Peyer's patch (tissue), 4 donors: Measurements from ENCODE around the gene TRIM9. TPM values are rescaled to one million over a fixed set of nuclear protein-coding genes. Genes with fewer than 3 reads are reported as not detected.

ENCODE experiments used
- DNase-seq, 3 donors: peaks; one replicate each; pipeline ENCODE4 v3.0.0-alpha.2; 2017 to 2019
- H3K27ac ChIP-seq, 4 donors: fragments of 200-600 bp; sonication (generic); one replicate each; pipeline ENCODE4 v1.5.1; 2016 to 2019
- H3K27me3 ChIP-seq, 2 donors: fragments of 200-600 bp; sonication (generic); one replicate each; pipeline ENCODE4 v1.5.1; 2019
- H3K36me3 ChIP-seq, 3 donors: fragments of 200-600 bp; sonication (generic); one replicate each; pipeline ENCODE4 v1.5.1; 2016 to 2019
- H3K4me1 ChIP-seq, 4 donors: fragments of 200-600 bp; sonication (generic); one replicate each; pipeline ENCODE4 v1.5.1; 2016 to 2019
- H3K4me3 ChIP-seq, 4 donors: fragments of 200-600 bp; sonication (generic); 1 replicate in 3 of 4; 2 replicates in 1 of 4; pipeline ENCODE4 v1.5.1; 2016 to 2019; ENCODE audit warnings: mild to moderate bottlenecking in 1 of 4
- H3K9me3 ChIP-seq, 4 donors: fragments of 200-600 bp; sonication (generic); one replicate each; pipeline ENCODE4 v1.5.1; 2016 to 2019; ENCODE audit warnings: mild to moderate bottlenecking in 1 of 4
- POLR2A ChIP-seq, 2 donors: fragments of 450-650 bp; IDR thresholded peaks; one replicate each; pipeline ENCODE4 v1.5.1; 2017; ENCODE audit warnings: antibody characterized with exemption in 2 of 2, mild to moderate bottlenecking in 2 of 2, moderate library complexity in 2 of 2
- total RNA-seq, 4 donors: library from RNA; depleted of rRNA; stranded (reverse); fragments of >200 nt; gene quantifications; one replicate each; pipeline ENCODE4 v1.1.0, GENCODE V29; 2016
- TF ChIP-seq, protein P1 (sequence below), 6 experiments: fragments of 450-650 bp in 4 of 6; fragments of 200-600 bp in 2 of 6; sonication (generic) in 1 of 6; IDR thresholded peaks; one replicate each; pipeline ENCODE4 v1.5.1; 2017 to 2019; ENCODE audit warnings: antibody characterized with exemption in 6 of 6, mild to moderate bottlenecking in 3 of 6, moderate library complexity in 1 of 6

Gene TRIM9
- total RNA-seq, 4 donors from 2014 or later = 0.35 to 5.0 (median 2.2) TPM

DNA sequence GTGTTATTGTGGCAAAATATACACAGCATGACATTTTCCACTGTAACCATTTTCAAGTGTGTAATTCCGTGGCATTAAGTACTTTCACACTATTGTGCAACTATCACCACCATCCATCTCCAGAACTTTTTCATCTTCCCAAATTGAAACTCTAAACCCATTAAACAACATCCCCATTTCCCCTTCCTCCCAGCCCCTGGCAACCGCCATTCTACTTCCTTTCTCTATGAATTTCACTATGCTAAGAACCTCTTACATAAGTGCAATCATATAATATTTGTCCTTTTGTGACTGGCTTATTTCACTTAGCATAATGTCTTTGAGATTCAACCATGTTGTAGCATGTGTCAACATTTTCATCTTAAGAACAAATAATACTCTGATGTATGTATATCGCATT, 82.8 kb downstream of the TRIM9 start:
- no peak overlapping the region for H3K4me3 ChIP-seq

DNA sequence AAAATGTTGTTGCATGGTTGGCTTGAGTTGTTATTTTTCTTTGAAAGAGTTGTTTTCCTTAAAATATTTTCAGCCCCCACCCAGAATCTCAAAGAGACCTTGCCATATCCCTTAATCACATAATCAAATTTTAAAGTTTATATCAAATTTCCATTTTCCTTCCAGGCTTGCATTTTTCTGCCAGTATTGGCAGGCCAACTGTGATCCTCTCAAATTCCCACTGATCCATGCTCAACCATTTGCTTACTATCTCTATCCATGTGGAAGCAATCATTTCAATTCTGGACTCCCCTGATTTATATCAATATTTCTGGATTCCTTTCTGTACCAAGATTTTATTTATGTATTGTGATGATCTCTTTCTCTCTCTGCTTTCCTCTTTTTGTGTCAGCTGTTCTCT, 86.5 kb downstream of the TRIM9 start:
- Histone ChIP-seq H3K36me3 (no peaks in the 10 kb centered on the region), H3K27ac (no peak overlapping the region), H3K4me3 (no peak overlapping the region), H3K9me3 (no peaks in the 10 kb centered on the region), H3K4me1 (no peaks in the 10 kb centered on the region), H3K27me3 (no peaks in the 10 kb centered on the region)
- DNase-seq = no peak
- TF ChIP-seq POLR2A (IDR thresholded peaks at IDR 0.05) = no peak
- TF ChIP-seq, protein P1, sequence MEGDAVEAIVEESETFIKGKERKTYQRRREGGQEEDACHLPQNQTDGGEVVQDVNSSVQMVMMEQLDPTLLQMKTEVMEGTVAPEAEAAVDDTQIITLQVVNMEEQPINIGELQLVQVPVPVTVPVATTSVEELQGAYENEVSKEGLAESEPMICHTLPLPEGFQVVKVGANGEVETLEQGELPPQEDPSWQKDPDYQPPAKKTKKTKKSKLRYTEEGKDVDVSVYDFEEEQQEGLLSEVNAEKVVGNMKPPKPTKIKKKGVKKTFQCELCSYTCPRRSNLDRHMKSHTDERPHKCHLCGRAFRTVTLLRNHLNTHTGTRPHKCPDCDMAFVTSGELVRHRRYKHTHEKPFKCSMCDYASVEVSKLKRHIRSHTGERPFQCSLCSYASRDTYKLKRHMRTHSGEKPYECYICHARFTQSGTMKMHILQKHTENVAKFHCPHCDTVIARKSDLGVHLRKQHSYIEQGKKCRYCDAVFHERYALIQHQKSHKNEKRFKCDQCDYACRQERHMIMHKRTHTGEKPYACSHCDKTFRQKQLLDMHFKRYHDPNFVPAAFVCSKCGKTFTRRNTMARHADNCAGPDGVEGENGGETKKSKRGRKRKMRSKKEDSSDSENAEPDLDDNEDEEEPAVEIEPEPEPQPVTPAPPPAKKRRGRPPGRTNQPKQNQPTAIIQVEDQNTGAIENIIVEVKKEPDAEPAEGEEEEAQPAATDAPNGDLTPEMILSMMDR (IDR thresholded peaks at IDR 0.05) = no peak

More for the DNA sequence above, 82.8 kb downstream of the TRIM9 start:
- no peak for TF ChIP-seq POLR2A (IDR thresholded peaks at IDR 0.05)
- no peak for DNase-seq
- Histone ChIP-seq H3K9me3 (no peaks in the 10 kb centered on the region), H3K4me1 (no peaks in the 10 kb centered on the region), H3K36me3 (no peaks in the 10 kb centered on the region), H3K27me3 (no peaks in the 10 kb centered on the region), H3K27ac (no peak overlapping the region)

DNA sequence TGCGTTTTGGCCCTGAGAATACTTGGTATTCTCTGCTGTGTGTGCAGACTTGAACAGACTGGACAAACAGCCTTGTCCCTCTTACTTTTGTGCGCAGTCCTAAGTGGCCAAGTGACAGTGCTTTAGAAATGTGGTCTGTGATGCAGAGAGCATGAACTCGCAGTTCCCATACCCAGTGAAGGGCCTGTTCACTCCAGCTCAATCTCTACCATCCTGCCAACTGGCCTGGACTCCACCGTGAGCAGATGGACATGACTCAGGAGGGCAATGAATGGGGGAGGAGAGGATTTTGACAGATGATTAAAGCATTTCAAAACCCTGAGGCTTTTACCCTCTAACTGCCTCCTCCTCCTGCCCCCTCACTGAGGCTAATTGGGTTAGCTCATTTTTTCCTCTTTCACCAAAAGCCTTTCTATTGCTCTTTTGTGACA, 88.1 kb downstream of the TRIM9 start:
- Histone ChIP-seq H3K36me3 (no peaks in the 10 kb centered on the region), H3K27me3 (no peaks in the 10 kb centered on the region), H3K27ac (no peak overlapping the region), H3K9me3 (no peaks in the 10 kb centered on the region), H3K4me1 (no peaks in the 10 kb centered on the region), H3K4me3 (no peak overlapping the region)
- TF ChIP-seq, protein P1 (IDR thresholded peaks at IDR 0.05) = no peak
- no peak for TF ChIP-seq POLR2A (IDR thresholded peaks at IDR 0.05)
- DNase-seq = no peak

DNA sequence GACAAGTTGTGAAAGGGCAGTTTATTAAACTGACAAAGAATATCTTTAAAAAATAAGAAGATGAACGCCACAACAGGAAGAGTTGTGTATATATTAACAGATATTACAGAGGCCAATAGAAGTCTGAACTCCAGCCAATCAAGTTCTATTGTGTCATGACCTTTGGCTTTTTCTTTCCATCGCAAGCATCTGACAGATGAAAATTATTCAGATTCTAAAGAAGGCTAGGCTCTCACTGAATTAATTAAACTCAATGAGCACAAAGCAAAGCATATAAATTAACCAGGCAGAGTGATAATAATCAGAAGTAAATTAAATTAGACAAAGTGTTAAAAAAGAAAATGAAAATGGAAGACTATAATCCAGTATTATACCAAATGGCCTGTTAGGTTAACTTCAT, 88.6 kb downstream of the TRIM9 start:
- TF ChIP-seq, protein P1 (IDR thresholded peaks at IDR 0.05) = no peak
- no peak for TF ChIP-seq POLR2A (IDR thresholded peaks at IDR 0.05)
- Histone ChIP-seq H3K9me3 (no peaks in the 10 kb centered on the region), H3K27ac (no peak overlapping the region), H3K4me3 (no peak overlapping the region), H3K4me1 (no peaks in the 10 kb centered on the region), H3K36me3 (no peaks in the 10 kb centered on the region), H3K27me3 (no peaks in the 10 kb centered on the region)
- DNase-seq = no peak

DNA sequence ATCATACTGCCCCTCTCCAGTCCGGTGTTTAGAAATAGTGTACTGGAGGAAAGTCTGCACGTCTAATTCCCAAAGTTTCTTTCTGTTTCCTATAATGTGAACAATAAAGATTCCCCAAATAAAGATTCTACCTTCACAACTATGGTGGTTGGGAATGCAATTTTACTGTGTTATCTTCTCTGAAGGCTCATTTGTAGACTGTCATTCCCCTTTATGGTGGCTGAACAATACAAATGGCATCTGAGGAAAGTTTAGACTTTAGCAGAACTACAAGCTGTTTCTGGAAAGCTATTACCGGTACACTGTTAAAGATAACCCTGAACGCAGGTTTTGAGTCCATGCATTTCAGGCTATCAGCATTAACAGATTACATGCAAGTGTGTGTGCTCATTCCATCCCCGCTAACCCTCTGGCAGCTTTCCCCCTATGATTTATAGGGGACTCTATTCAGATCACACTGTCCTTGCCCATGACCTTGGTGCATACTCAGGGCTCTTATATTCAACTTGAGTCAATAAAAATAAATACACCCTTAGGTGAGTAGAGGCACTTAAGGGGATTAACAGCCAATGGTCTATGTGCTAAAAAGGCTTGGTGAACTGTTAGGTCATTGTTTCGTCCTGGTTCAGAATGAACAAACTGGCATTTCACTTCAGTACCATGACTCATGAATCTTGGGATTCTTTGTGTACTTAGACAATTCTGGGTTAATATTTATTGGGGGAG, 89.9 kb downstream of the TRIM9 start:
- Histone ChIP-seq H3K4me1 (no peaks in the 10 kb centered on the region), H3K4me3 (no peak overlapping the region), H3K27ac (no peak overlapping the region), H3K9me3 (no peaks in the 10 kb centered on the region), H3K27me3 (no peaks in the 10 kb centered on the region), H3K36me3 (no peaks in the 10 kb centered on the region)
- no peak for TF ChIP-seq POLR2A (IDR thresholded peaks at IDR 0.05)
- TF ChIP-seq, protein P1 (IDR thresholded peaks at IDR 0.05) = no peak
- DNase-seq = no peak

DNA sequence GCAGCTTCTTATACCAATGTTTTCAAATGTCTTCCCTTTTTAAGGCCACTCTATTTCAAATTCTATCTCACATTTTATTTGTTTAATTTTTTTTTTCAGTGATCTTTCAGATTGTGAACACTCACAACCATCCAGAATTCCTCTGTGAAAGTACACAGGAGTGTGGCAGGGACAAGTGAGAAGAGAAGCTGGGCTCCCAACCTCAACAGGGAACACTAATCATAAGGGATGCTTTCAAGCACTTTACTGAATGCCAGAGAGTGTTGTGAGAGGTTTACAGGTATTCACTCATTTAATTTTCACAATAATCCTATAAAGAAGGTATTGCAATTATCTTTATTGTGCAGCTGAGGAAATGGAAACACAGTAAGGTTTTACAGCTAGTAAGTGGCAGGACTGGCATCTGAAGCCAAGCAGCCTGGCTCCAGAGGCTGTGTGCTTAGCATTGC, 90.5 kb downstream of the TRIM9 start:
- no peaks in the 10 kb centered on the region for H3K9me3 ChIP-seq
- no peak for DNase-seq
- TF ChIP-seq, protein P1 (IDR thresholded peaks at IDR 0.05) = no peak
- no peak for TF ChIP-seq POLR2A (IDR thresholded peaks at IDR 0.05)
- H3K4me3 ChIP-seq = no peak overlapping the region
- H3K27ac ChIP-seq = no peak overlapping the region
- H3K27me3 ChIP-seq = no peaks in the 10 kb centered on the region
- H3K4me1 ChIP-seq = no peaks in the 10 kb centered on the region
- no peaks in the 10 kb centered on the region for H3K36me3 ChIP-seq
